Right lobe of liver (tissue), 6 donors: ENCODE data around the gene STPG3. TPM values are rescaled to one million over a fixed set of nuclear protein-coding genes. Genes with fewer than 3 reads are reported as not detected.

Experiments
- ATAC-seq, 4 donors: fragments of 200-7000 bp; cut with Tn5 transposase; one replicate each; pipeline ENCODE4 v1.9.1; 2020; ENCODE audit warnings: mild to moderate bottlenecking in 4 of 4, moderate library complexity in 4 of 4
- DNase-seq, 3 donors: peaks; one replicate each; pipeline ENCODE4 v3.0.0-alpha.2; 2020
- H3K27ac ChIP-seq, 3 donors: fragments of 200-600 bp; one replicate each; pipeline ENCODE4 v1.8.0; 2022
- H3K27me3 ChIP-seq, 2 donors: fragments of 200-600 bp; one replicate each; pipeline ENCODE4 v1.8.0; 2022
- H3K36me3 ChIP-seq, 4 donors: fragments of 200-600 bp; sonication (generic) in 1 of 4; one replicate each; pipeline versions ENCODE4 v1.5.1 to v1.8.0; 2017 to 2022; ENCODE audit warnings: control low read depth in 1 of 4
- H3K4me1 ChIP-seq, 4 donors: fragments of 200-600 bp; sonication (generic) in 1 of 4; one replicate each; pipeline versions ENCODE4 v1.5.1 to v1.8.0; 2017 to 2022; ENCODE audit warnings: control low read depth in 1 of 4
- H3K4me3 ChIP-seq, 3 donors: fragments of 200-600 bp; one replicate each; pipeline ENCODE4 v1.8.0; 2022
- H3K9me3 ChIP-seq, 4 donors: fragments of 200-600 bp; sonication (generic) in 1 of 4; one replicate each; pipeline versions ENCODE4 v1.5.1 to v1.8.0; 2017 to 2022; ENCODE audit warnings: control low read depth in 1 of 4
- CTCF ChIP-seq, 4 donors: fragments of 200-600 bp in 3 of 4; fragments of 450-650 bp in 1 of 4; IDR thresholded peaks; one replicate each; pipeline versions ENCODE4 v1.5.1 to v1.8.0; 2016 to 2022; ENCODE audit warnings: antibody characterized with exemption in 4 of 4, mild to moderate bottlenecking in 2 of 4
- POLR2A ChIP-seq: fragments of 450-650 bp; IDR thresholded peaks from one replicate; pipeline ENCODE4 v1.6.1; 2017; ENCODE audit warnings: antibody characterized with exemption, mild to moderate bottlenecking
- WGBS: methylation state at CpG from one replicate; pipeline ENCODE4 v1.1.6; 2018; ENCODE audit warnings: low coverage, low lambda C conversion rate; ENCODE audit not compliant: insufficient coverage; ENCODE audit errors: missing lambda C conversion rate; 5-methylcytosine and 5-hydroxymethylcytosine counted together
- intact Hi-C, 2 donors: fragments of 100-400 bp; cut with DNase I; formaldehyde crosslinking; loops; one replicate each; pipeline versions ENCODE4 v1.11.2 to v1.14.1; 2022
- total RNA-seq, 6 experiments: library from RNA; depleted of rRNA in 2 of 6; stranded (reverse); fragments of >200 nt in 2 of 6; fragmentation: NEBNext Ultra II Directional in 3 of 6; extraction: Animal tissue kit (Norgen Biotek cat#: 25700) in 3 of 6; gene quantifications; one replicate each; pipeline versions ENCODE4 v1.1.0 to v1.2.4, GENCODE V29; 2016 to 2023
- donor health status: DM: no; HTN: yes; CAD: no.
- donor health status: DM: no; HTN: no; CAD: no.
- donor health status: DM: no; HTN: no; CAD: no.
- donor health status: DM: no; HTN: yes; CAD: no.
- donor health status: DM: no; HTN: yes; CAD: no.

The STPG3 gene
- total RNA-seq, 6 experiments from 2014 or later: not detected

- ATAC-seq (peak; percentile 29 to 61 (median 44)), DNase-seq (peak in 1 of 3 donors; percentile 70)
- Histone ChIP-seq H3K36me3 (no peaks in the 10 kb centered on the region), H3K4me1 (peaks cover 0 to 5% (median 0%) of the 10 kb centered on the region in 4 donors), H3K27ac (no peak overlapping the region), H3K27me3 (no peaks in the 10 kb centered on the region), H3K4me3 (peak overlapping the region in 2 of 3 donors; percentile 17 to 29), H3K9me3 (no peaks in the 10 kb centered on the region)
- TF ChIP-seq CTCF (IDR thresholded peaks at IDR 0.05) (no peak), POLR2A (no peak)
- intact Hi-C loops: no loop called here
- 77% methylated on average over 10 of the region's 36 CpGs for WGBS
Measured at GRCh38 chr9:137217276-137218211, 33.5 kb upstream of the STPG3 start.

GRCh38 chr9:137218212-137218753, 32.8 kb upstream of the STPG3 start:
- no CpG with 5 or more reads among the region's 30 CpGs for WGBS
- no peaks in the 10 kb centered on the region for H3K9me3 ChIP-seq
- H3K4me1 ChIP-seq: peaks cover 0 to 11% (median 2%) of the 10 kb centered on the region in 4 donors
- H3K36me3 ChIP-seq: no peaks in the 10 kb centered on the region
- H3K4me3 ChIP-seq: no peak overlapping the region
- intact Hi-C loops: no loop called here
- DNase-seq (no peak), ATAC-seq (no peak)
- TF ChIP-seq CTCF (IDR thresholded peaks at IDR 0.05): no peak
- TF ChIP-seq POLR2A: no peak
- H3K27me3 ChIP-seq: no peaks in the 10 kb centered on the region
- H3K27ac ChIP-seq: no peak overlapping the region

- H3K27me3 ChIP-seq: no peaks in the 10 kb centered on the region
- TF ChIP-seq POLR2A (no peak), CTCF (IDR thresholded peaks at IDR 0.05) (no peak)
- H3K27ac ChIP-seq: no peak overlapping the region
- no peaks in the 10 kb centered on the region for H3K36me3 ChIP-seq
- ATAC-seq: peak in 1 of 4 donors; percentile 20
- no peak for DNase-seq
- WGBS: 55% methylated on average over 4 of the region's 12 CpGs
- no peak overlapping the region for H3K4me3 ChIP-seq
- intact Hi-C loops: no loop called here
- no peaks in the 10 kb centered on the region for H3K9me3 ChIP-seq
- peaks cover 0 to 12% (median 2%) of the 10 kb centered on the region in 4 donors for H3K4me1 ChIP-seq
Measured at GRCh38 chr9:137218754-137219271, 32.3 kb upstream of the STPG3 start.

GRCh38 chr9:137219757-137220316, 31.2 kb upstream of the STPG3 start:
- WGBS: 100% methylated on average over 2 of the region's 10 CpGs
- H3K27ac ChIP-seq: no peak overlapping the region
- intact Hi-C loops: no loop called here
- no peaks in the 10 kb centered on the region for H3K9me3 ChIP-seq
- no peaks in the 10 kb centered on the region for H3K36me3 ChIP-seq
- no peak overlapping the region for H3K4me3 ChIP-seq
- H3K4me1 ChIP-seq: peaks cover 0 to 17% (median 5%) of the 10 kb centered on the region in 4 donors
- TF ChIP-seq POLR2A (no peak), CTCF (IDR thresholded peaks at IDR 0.05) (no peak)
- no peaks in the 10 kb centered on the region for H3K27me3 ChIP-seq
- ATAC-seq: no peak
- no peak for DNase-seq
